Epithelial cell of esophagus (primary cell): ENCODE data around the gene SYCN.

Experiments used
- DNase-seq: peaks from one replicate; pipeline ENCODE4 v3.0.0; 2010; ENCODE audit warnings: low read depth
- H3K4me3 ChIP-seq: 2 replicates; pipeline ENCODE4 v1.5.1; 2011; ENCODE audit warnings: mild to moderate bottlenecking, low read length, control low read depth
- CTCF ChIP-seq: IDR thresholded peaks from 2 replicates; pipeline ENCODE4 v1.5.1; 2011; ENCODE audit warnings: low read depth, mild to moderate bottlenecking, low read length, control low read depth, inconsistent platforms; ENCODE audit not compliant: insufficient read depth; ENCODE audit errors: missing control alignments

SYCN gene

GRCh38 chr19:39207293-39207836 lies 3.3 kb upstream of the SYCN start:
- TF ChIP-seq CTCF: no peak

DNA sequence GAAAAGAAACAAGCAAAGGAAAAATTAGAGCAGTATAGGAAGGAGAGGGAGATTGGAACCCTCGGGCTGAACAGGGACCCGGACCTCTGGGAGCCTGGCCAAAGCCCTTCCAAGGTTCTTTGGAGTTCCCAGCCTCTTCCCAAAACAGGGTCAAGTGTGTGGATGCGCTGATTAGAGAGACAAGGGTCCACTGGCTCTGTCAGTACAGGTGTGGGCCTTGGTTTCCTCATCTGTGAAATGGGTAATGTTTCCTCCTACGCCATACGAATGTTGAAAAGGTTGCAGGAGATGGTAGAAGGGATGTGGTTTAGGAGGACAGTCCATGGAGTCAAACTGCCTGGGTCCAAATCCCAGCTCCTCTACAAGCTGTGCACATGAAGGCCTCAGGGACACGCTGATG lies 2.1 kb upstream of the SYCN start:
- DNase-seq: no peak
- H3K4me3 ChIP-seq: no peak overlapping the region
- no peak for TF ChIP-seq CTCF

More at GRCh38 chr19:39207293-39207836, 3.3 kb upstream of the SYCN start:
- no peak for DNase-seq
- H3K4me3 ChIP-seq: no peak overlapping the region

GRCh38 chr19:39205449-39205764 lies 1.3 kb upstream of the SYCN start:
- no peak for DNase-seq
- no peak for TF ChIP-seq CTCF
- H3K4me3 ChIP-seq: no peak overlapping the region

DNA sequence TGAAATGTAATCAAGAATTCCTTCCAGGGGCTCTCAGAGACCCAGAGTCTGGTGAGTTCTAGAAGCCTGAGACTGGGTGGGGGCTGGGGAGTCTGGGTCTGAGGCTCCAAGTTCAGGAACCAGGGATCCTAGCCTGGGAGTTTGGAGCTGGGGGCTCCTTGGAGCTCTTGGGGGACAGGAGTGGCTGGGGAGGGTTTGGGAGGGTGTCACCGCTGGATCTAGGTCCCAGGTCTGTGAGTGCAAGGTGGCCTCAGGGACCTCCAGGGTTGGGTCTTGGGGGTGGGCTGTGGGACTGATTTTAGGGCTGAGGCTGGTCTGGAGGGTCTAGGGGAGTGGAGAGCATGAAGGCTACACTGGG lies 1.1 kb downstream of the SYCN start:
- no peak overlapping the region for H3K4me3 ChIP-seq
- no peak for TF ChIP-seq CTCF
- DNase-seq: no peak

GRCh38 chr19:39200803-39201115 lies 3.3 kb downstream of the SYCN start:
- DNase-seq: no peak
- TF ChIP-seq CTCF: no peak
- no peak overlapping the region for H3K4me3 ChIP-seq

- no peak overlapping the region for H3K4me3 ChIP-seq
- no peak for TF ChIP-seq CTCF
- DNase-seq: no peak
Observed at GRCh38 chr19:39200066-39200802, 3.8 kb downstream of the SYCN start.

DNA sequence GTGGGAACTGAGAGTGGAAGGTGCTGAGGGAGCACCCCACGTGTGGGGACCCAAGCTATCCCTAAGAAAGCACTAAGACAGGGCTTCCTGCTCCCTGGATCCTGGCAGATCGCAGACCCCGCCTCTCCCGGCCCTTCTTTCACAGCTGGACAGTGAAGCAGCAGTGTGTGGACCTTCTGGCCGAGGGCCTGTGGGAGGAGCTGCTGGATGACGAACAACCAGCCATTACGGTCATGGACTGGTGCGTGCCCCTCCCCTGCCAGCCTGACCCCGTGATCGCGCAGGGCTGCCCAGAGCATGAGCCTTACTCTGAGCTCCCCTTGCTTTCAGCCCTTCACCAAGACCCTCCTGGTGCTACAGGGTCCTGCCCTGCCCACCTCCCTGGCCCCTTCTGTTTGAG lies 5.0 kb downstream of the SYCN start:
- no peak for DNase-seq
- TF ChIP-seq CTCF: no peak
- H3K4me3 ChIP-seq: no peak overlapping the region
